Keratinocyte (primary cell): Measurements from ENCODE around the gene PPP5C. TPM values are rescaled to one million over a fixed set of nuclear protein-coding genes. Genes with fewer than 3 reads are reported as not detected.

Source experiments
- DNase-seq: peaks from one replicate; pipeline ENCODE4 v3.0.0-alpha.2; 2011; ENCODE audit warnings: low read depth, missing footprints, low spot score
- FAIRE-seq: peaks from 2 replicates; lab custom pipeline; 2011; peaks lifted over from hg19 to GRCh38; lab: Jason Lieb, UNC
- H2AFZ ChIP-seq: 2 replicates; pipeline ENCODE4 v1.6.0; 2012; ENCODE audit warnings: low read length, control low read depth, inconsistent platforms; ENCODE audit not compliant: control insufficient read depth
- H3K27ac ChIP-seq: 2 replicates; pipeline ENCODE4 v1.5.1; 2011; ENCODE audit warnings: low read length; ENCODE audit not compliant: control insufficient read depth, insufficient read depth
- H3K27me3 ChIP-seq: 3 replicates; pipeline ENCODE4 v1.6.0; 2011; ENCODE audit warnings: low read length; ENCODE audit not compliant: control insufficient read depth, insufficient read depth; ENCODE audit errors: extremely low read depth
- H3K36me3 ChIP-seq, 2 experiments: 2 replicates in 1 of 2; 3 replicates in 1 of 2; pipeline ENCODE4 v1.5.1; 2011; ENCODE audit warnings: low read length in 2 of 2, mild to moderate bottlenecking in 1 of 2; ENCODE audit not compliant: control insufficient read depth in 2 of 2, insufficient read depth in 2 of 2; ENCODE audit errors: extremely low read depth in 1 of 2
- H3K4me1 ChIP-seq: 3 replicates; pipeline ENCODE4 v1.5.1; 2011; ENCODE audit warnings: low read length; ENCODE audit not compliant: control insufficient read depth, insufficient read depth; ENCODE audit errors: extremely low read depth
- H3K4me2 ChIP-seq: 3 replicates; pipeline ENCODE4 v1.6.0; 2011; ENCODE audit warnings: low read depth, low read length; ENCODE audit not compliant: control insufficient read depth, insufficient read depth; ENCODE audit errors: extremely low read depth
- H3K4me3 ChIP-seq, 3 experiments: fragments of 200-600 bp in 1 of 3; sonication (generic) in 1 of 3; 2 replicates in 2 of 3; 3 replicates in 1 of 3; pipeline ENCODE4 v1.5.1; 2011 to 2016; ENCODE audit warnings: low read length in 3 of 3, mild to moderate bottlenecking in 3 of 3, control low read depth in 2 of 3, inconsistent platforms in 1 of 3, low read depth in 1 of 3, mixed read lengths in 1 of 3, mixed run types in 1 of 3, moderate library complexity in 1 of 3; ENCODE audit not compliant: control insufficient read depth in 2 of 3, insufficient read depth in 2 of 3; ENCODE audit errors: extremely low read depth in 1 of 3
- H3K79me2 ChIP-seq: 2 replicates; pipeline ENCODE4 v1.6.0; 2012; ENCODE audit warnings: low read length; ENCODE audit not compliant: control insufficient read depth, insufficient read depth
- H3K9ac ChIP-seq: 3 replicates; pipeline ENCODE4 v1.6.0; 2011; ENCODE audit warnings: low read length; ENCODE audit not compliant: control insufficient read depth, insufficient read depth; ENCODE audit errors: extremely low read depth
- H3K9me1 ChIP-seq: 3 replicates; pipeline ENCODE4 v1.6.0; 2011; ENCODE audit warnings: low read length; ENCODE audit not compliant: control insufficient read depth, insufficient read depth; ENCODE audit errors: extremely low read depth
- H3K9me3 ChIP-seq: 2 replicates; pipeline ENCODE4 v1.5.1; 2012; ENCODE audit warnings: low read depth, low read length; ENCODE audit not compliant: control insufficient read depth
- H4K20me1 ChIP-seq: 3 replicates; pipeline ENCODE4 v1.6.0; 2011; ENCODE audit warnings: low read length; ENCODE audit not compliant: control insufficient read depth, insufficient read depth; ENCODE audit errors: extremely low read depth
- EZH2 ChIP-seq: IDR thresholded peaks from one replicate; pipeline ENCODE4 v1.6.1; 2012; ENCODE audit warnings: inconsistent platforms, mild to moderate bottlenecking, low read length, moderate library complexity
- dilution Hi-C: fragments of 300-500 bp; cut with MboI; formaldehyde crosslinking; loops from one replicate; pipeline ENCODE4 v1.7.0; 2020; ENCODE audit warnings: low sequenced_read_pairs; ENCODE audit not compliant: extremely low pct_ligation_motif_present
- polyA minus RNA-seq, 3 experiments: library from RNA; depleted of rRNA, polyadenylated mRNA; stranded (reverse); fragments of >200 nt; gene quantifications; 1 replicate in 1 of 3; 2 replicates in 1 of 3; 3 replicates in 1 of 3; pipeline ENCODE4 v1.2.3, GENCODE V29; 2011
- polyA plus RNA-seq, 5 experiments: library from polyadenylated mRNA; depleted of rRNA in 3 of 5; stranded (reverse) in 3 of 5; stranded (forward) in 1 of 5; unstranded in 1 of 5; fragments of >200 nt; gene quantifications; 1 replicate in 1 of 5; 2 replicates in 3 of 5; 3 replicates in 1 of 5; pipeline versions ENCODE4 v1.2.1 to v1.2.3, GENCODE V29; 2011 to 2012; ENCODE audit warnings: missing spikeins in 2 of 5, low read depth in 1 of 5, low replicate concordance in 1 of 5
- TF ChIP-seq, protein P1 (sequence below), 3 experiments: IDR thresholded peaks in 1 of 3; conservative IDR thresholded peaks in 1 of 3; optimal IDR thresholded peaks in 1 of 3; 2 replicates in 2 of 3; 3 replicates in 1 of 3; pipeline versions ENCODE3 to v1.5.1; 2011; ENCODE audit warnings: low read length in 3 of 3, mild to moderate bottlenecking in 3 of 3, moderate library complexity in 2 of 3, control low read depth in 1 of 3, inconsistent platforms in 1 of 3; ENCODE audit not compliant: insufficient read depth in 2 of 3; ENCODE audit errors: extremely low read depth in 1 of 3

PPP5C gene, protein sequence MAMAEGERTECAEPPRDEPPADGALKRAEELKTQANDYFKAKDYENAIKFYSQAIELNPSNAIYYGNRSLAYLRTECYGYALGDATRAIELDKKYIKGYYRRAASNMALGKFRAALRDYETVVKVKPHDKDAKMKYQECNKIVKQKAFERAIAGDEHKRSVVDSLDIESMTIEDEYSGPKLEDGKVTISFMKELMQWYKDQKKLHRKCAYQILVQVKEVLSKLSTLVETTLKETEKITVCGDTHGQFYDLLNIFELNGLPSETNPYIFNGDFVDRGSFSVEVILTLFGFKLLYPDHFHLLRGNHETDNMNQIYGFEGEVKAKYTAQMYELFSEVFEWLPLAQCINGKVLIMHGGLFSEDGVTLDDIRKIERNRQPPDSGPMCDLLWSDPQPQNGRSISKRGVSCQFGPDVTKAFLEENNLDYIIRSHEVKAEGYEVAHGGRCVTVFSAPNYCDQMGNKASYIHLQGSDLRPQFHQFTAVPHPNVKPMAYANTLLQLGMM
- 89.2 to 106 TPM (median 97.5 TPM) in 3 replicates for polyA plus RNA-seq
- polyA plus RNA-seq (2011; ENCODE audit: low read depth): 20.2 TPM
- 76.7 and 83.1 TPM in 2 replicates for polyA plus RNA-seq (2011; cell fraction: cytosol; rRNA removed)
- polyA plus RNA-seq (2011; cell fraction: nucleus; rRNA removed): 142 and 156 TPM in 2 replicates
- 31.9 and 57.9 TPM in 2 replicates for polyA plus RNA-seq (2012; ENCODE audit: low replicate concordance)
- 82.3 to 116 TPM (median 108 TPM) in 3 replicates for polyA minus RNA-seq
- polyA minus RNA-seq (2011; cell fraction: cytosol; rRNA and poly(A)+ RNA removed): 57.7 TPM
- 65.5 and 83.8 TPM in 2 replicates for polyA minus RNA-seq (2011; cell fraction: nucleus; rRNA and poly(A)+ RNA removed)

DNA sequence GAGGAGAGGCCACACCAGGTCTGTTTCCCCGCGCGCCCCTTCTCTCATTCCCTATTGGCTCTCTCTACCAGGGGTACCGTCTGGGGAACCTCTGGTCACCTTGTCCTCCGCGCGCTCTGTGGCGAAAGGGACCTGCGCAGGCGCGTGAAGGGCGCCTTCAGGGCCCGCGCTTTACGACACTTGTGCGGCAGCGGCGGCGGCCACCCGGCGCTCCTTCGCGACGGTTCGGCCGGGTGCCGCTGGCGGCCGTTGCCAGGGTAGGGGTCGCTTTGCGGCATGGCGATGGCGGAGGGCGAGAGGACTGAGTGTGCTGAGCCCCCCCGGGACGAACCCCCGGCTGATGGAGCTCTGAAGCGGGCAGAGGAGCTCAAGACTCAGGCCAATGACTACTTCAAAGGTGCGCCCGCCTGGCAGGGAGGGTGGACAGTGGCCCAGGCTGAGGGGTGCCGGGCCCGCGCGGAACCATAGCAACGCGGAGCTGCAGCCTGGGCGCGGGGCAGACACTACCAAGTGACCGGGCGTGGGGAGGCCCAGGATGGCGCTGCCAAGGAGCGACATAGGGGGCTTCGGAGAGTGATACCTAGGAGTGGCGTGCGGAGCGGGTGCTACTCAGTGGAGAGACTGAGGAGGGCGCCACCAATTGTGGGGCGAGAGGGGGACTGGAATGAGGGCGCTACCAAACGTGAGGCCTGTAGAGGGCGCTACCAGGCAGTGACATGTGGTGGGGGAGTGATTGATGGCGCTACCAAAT is at the start of gene PPP5C:
PPP5C (plus strand) TSS at position 267 of the 751 bp plus-strand sequence; CDS start at position 277, 10 bp downstream.
- H4K20me1 ChIP-seq: peaks cover 4% of the 10 kb centered on the region
- H3K9ac ChIP-seq: peak within 1 kb of the TSS; percentile 96
- H3K27me3 ChIP-seq: peaks cover 6% of the 10 kb centered on the region
- H3K9me1 ChIP-seq: peaks cover 8% of the 10 kb centered on the region
- DNase-seq: no peak
- dilution Hi-C loops: no loop called here
- TF ChIP-seq, protein P1, sequence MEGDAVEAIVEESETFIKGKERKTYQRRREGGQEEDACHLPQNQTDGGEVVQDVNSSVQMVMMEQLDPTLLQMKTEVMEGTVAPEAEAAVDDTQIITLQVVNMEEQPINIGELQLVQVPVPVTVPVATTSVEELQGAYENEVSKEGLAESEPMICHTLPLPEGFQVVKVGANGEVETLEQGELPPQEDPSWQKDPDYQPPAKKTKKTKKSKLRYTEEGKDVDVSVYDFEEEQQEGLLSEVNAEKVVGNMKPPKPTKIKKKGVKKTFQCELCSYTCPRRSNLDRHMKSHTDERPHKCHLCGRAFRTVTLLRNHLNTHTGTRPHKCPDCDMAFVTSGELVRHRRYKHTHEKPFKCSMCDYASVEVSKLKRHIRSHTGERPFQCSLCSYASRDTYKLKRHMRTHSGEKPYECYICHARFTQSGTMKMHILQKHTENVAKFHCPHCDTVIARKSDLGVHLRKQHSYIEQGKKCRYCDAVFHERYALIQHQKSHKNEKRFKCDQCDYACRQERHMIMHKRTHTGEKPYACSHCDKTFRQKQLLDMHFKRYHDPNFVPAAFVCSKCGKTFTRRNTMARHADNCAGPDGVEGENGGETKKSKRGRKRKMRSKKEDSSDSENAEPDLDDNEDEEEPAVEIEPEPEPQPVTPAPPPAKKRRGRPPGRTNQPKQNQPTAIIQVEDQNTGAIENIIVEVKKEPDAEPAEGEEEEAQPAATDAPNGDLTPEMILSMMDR (optimal IDR thresholded peaks at IDR 0.05 in 1 of 3, IDR thresholded peaks at IDR 0.05 in 1 of 3, conservative IDR thresholded peaks at IDR 0.05 in 1 of 3; ENCODE audit: extremely low read depth in 1 of 3, insufficient read depth in 2 of 3, low read length in 3 of 3): peak; percentile 96 to 99 (median 98)
- no peak for TF ChIP-seq EZH2
- H3K36me3 ChIP-seq: peaks cover 0 to 5% of the 10 kb centered on the region in 2 experiments
- FAIRE-seq: no peak
- H3K9me3 ChIP-seq: no peaks in the 10 kb centered on the region
- peaks cover 40% of the 10 kb centered on the region for H3K79me2 ChIP-seq
- peaks cover 44% of the 10 kb centered on the region for H3K4me1 ChIP-seq
- peak within 1 kb of the TSS; percentile 84 for H3K27ac ChIP-seq
- H3K4me3 ChIP-seq: peak within 1 kb of the TSS; percentile 95 to 99 (median 96)
- H3K4me2 ChIP-seq: peak within 1 kb of the TSS; percentile 100
- H2AFZ ChIP-seq: peak within 1 kb of the TSS; percentile 98

DNA sequence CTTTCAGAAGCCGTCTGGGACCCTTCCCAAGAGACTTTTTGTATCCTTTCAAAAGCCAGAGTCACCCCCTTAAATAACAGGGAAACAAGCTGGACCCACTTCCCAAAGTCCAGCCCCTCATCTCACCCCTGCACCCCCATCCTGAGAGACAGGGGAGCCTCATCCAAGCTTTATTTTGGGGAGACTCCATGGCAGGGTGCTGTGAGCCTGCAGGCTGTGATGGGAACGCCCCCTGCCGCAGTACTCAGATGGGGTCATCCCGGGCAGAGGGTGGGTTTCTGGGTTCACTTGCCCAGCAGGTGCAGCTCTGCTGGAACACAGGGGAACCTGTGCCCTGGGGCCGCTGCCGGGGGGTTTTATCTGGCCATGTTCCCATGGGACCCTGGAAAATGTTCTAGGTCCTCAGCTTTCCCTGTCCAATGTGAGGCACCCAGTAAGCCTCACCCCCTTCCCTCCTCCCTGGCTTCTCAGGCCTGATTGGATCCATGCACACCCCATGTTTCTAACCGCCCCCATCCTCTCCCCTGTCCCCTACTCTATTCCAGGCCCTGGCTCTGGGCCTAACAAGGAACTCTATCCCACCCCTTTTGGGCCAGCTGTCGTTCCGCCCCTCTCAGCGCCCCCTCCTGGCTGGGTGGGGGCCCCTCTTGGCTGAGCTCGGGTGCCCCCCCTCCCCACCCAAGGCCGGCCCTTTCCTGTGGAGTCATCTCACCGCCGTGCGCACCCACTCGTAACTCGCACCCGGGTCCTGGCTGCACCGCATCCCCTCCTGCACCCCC is 49.0 kb upstream of the PPP5C start:
- Histone ChIP-seq H3K4me3 (no peak overlapping the region), H3K27ac (no peak overlapping the region), H3K4me1 (peaks cover 6% of the 10 kb centered on the region), H3K9me3 (no peaks in the 10 kb centered on the region), H2AFZ (no peak overlapping the region), H3K4me2 (no peak overlapping the region), H4K20me1 (no peaks in the 10 kb centered on the region), H3K27me3 (peaks cover 19% of the 10 kb centered on the region), H3K9me1 (no peaks in the 10 kb centered on the region), H3K36me3 (no peaks in the 10 kb centered on the region), H3K79me2 (no peaks in the 10 kb centered on the region), H3K9ac (no peak overlapping the region)
- DNase-seq: no peak
- TF ChIP-seq EZH2: peak; percentile 26
- TF ChIP-seq, protein P1 (optimal IDR thresholded peaks at IDR 0.05 in 1 of 3, IDR thresholded peaks at IDR 0.05 in 1 of 3, conservative IDR thresholded peaks at IDR 0.05 in 1 of 3; ENCODE audit: extremely low read depth in 1 of 3, insufficient read depth in 2 of 3, low read length in 3 of 3): no peak
- FAIRE-seq: no peak
- dilution Hi-C loops: no loop called here
